HG03342 (cell line): ENCODE measurements around the gene PTAR1.

Source experiments
- ATAC-seq: cut with Tn5 transposase; IDR thresholded peaks from one replicate; pipeline ENCODE4 v1.9.1; 2021; ENCODE audit warnings: mild to moderate bottlenecking, moderate library complexity; ENCODE audit not compliant: unreplicated experiment

Gene PTAR1

GRCh38 chr9:69753830-69754229 is 6.0 kb downstream of the PTAR1 start:
- no peak for ATAC-seq

- no peak for ATAC-seq
These were observed 9.7 kb downstream of the PTAR1 start for GRCh38 chr9:69750085-69750484.

- no peak for ATAC-seq
These were observed 11.5 kb downstream of the PTAR1 start for GRCh38 chr9:69748304-69748703.

GRCh38 chr9:69746859-69747560 is 12.8 kb downstream of the PTAR1 start:
- no peak for ATAC-seq

- ATAC-seq, result no peak
These were observed 13.9 kb downstream of the PTAR1 start for GRCh38 chr9:69745716-69746437.

- no peak for ATAC-seq
These were observed 15.0 kb downstream of the PTAR1 start for GRCh38 chr9:69744688-69745380.

- peak; percentile 74 for ATAC-seq
These were observed 15.9 kb downstream of the PTAR1 start for GRCh38 chr9:69743930-69744329.

GRCh38 chr9:69740872-69741505 is 18.8 kb downstream of the PTAR1 start:
- ATAC-seq, result no peak

- ATAC-seq, result no peak
These were observed 28.5 kb downstream of the PTAR1 start for GRCh38 chr9:69731348-69731747.

GRCh38 chr9:69719983-69720382 is 39.8 kb downstream of the PTAR1 start:
- ATAC-seq, result no peak

- ATAC-seq, result no peak
These were observed 40.4 kb downstream of the PTAR1 start for GRCh38 chr9:69719367-69719766.

GRCh38 chr9:69718218-69718617 is 41.6 kb downstream of the PTAR1 start:
- ATAC-seq, result no peak

GRCh38 chr9:69715825-69716224 is 44.0 kb downstream of the PTAR1 start:
- ATAC-seq, result no peak

GRCh38 chr9:69715096-69715495 is 44.7 kb downstream of the PTAR1 start:
- ATAC-seq, result no peak

- ATAC-seq, result no peak
These were observed 62.3 kb downstream of the PTAR1 start for GRCh38 chr9:69697475-69697874.

- no peak for ATAC-seq
These were observed 63.0 kb downstream of the PTAR1 start for GRCh38 chr9:69696802-69697201.

- ATAC-seq, result no peak
These were observed 69.7 kb downstream of the PTAR1 start for GRCh38 chr9:69689991-69690538.

GRCh38 chr9:69683927-69684326 is 75.9 kb downstream of the PTAR1 start:
- no peak for ATAC-seq

- no peak for ATAC-seq
These were observed 80.8 kb downstream of the PTAR1 start for GRCh38 chr9:69678843-69679538.

GRCh38 chr9:69677931-69678330 is 81.9 kb downstream of the PTAR1 start:
- no peak for ATAC-seq

GRCh38 chr9:69675563-69675962 is 84.2 kb downstream of the PTAR1 start:
- ATAC-seq, result no peak
